ENCODE measurements around the gene SP9.

SP9 gene

GRCh38 chr2:174334781-174335251 lies at the start of gene SP9:
TSS of gene SP9 (plus strand) at chr2:174334954. CDS start at chr2:174335093, 139 bp downstream.
- no peak for DNase-seq (ENCODE audit: low read depth in 2 of 2)

DNA sequence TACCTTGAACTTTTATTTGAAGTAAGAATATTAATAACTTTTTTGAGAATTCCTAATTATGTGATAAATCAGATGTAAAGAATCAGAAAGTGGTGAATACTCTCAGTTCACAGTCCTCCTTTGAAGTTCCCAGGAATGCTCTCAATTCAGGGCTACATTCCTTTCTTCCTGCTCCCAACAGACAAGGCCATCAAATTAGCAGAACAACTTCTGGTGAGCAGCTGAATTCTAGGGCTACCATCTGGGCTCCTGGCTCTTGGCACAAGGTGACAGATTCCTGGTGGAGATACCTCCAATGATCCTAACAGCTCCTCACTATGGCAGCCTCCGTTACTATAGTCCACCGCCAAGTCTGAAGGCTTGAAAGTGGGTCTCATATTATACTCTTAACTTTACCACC lies 48.6 kb upstream of the SP9 start:
- DNase-seq (ENCODE audit: low read depth in 2 of 2) = no peak

- DNase-seq (ENCODE audit: low read depth in 2 of 2) = no peak
These were observed 41.8 kb upstream of the SP9 start for GRCh38 chr2:174292908-174293307.

DNA sequence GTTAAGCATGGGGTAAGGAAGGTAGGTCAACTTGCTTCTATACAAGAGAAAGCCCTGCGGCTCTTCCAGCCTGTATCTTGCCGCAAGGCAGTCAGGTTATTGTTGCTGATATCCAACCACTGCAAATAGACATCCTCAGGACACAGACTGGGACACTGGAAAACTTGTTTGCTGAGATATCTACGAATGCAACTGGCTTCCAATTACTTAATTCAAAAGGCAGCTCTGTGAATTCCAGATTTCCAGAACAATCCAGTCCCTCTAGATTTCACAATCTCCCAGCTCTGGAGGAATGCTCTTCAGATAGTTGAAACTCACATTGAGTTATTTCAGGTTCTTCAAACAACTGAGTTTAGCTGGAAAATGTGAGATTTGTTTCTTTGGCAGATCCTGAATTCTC lies 34.6 kb upstream of the SP9 start:
- DNase-seq (ENCODE audit: low read depth in 2 of 2) = no peak

DNA sequence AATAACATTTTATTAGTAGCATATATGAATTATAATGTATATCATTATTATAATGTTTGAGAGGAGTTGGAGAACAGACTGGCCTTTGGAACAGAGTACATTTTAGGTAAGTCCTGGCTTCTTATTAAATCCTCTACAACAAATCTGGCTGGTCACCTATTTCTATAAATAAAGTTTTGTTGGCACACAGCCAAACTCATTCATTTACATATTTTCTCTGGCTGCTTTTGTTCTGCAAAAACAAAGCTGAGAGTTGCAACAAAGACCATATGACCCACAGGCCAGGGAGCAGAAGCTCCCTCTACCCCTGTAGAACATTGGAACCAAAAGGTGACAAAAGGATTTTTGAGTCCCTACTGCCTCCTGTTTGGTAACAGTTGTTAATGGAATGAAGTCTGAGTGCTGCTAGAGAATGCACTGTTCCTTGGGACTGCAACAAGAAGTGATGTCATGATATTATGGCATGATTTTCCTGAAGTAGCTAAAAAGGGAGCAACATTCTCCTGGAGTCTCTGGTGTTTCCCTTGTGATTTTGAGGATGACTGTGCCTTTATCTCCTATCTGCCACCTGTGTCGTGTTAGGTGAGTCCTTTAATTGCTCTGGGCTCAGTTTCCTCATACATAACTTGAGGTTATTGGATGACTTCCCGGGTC lies 22.0 kb upstream of the SP9 start:
- DNase-seq (ENCODE audit: low read depth in 2 of 2) = no peak

GRCh38 chr2:174322149-174322548 lies 12.6 kb upstream of the SP9 start:
- DNase-seq (ENCODE audit: low read depth in 2 of 2) = no peak

GRCh38 chr2:174322746-174323145 lies 12.0 kb upstream of the SP9 start:
- no peak for DNase-seq (ENCODE audit: low read depth in 2 of 2)

- DNase-seq (ENCODE audit: low read depth in 2 of 2) = no peak
These were observed 10.2 kb upstream of the SP9 start for GRCh38 chr2:174324530-174324929.

DNA sequence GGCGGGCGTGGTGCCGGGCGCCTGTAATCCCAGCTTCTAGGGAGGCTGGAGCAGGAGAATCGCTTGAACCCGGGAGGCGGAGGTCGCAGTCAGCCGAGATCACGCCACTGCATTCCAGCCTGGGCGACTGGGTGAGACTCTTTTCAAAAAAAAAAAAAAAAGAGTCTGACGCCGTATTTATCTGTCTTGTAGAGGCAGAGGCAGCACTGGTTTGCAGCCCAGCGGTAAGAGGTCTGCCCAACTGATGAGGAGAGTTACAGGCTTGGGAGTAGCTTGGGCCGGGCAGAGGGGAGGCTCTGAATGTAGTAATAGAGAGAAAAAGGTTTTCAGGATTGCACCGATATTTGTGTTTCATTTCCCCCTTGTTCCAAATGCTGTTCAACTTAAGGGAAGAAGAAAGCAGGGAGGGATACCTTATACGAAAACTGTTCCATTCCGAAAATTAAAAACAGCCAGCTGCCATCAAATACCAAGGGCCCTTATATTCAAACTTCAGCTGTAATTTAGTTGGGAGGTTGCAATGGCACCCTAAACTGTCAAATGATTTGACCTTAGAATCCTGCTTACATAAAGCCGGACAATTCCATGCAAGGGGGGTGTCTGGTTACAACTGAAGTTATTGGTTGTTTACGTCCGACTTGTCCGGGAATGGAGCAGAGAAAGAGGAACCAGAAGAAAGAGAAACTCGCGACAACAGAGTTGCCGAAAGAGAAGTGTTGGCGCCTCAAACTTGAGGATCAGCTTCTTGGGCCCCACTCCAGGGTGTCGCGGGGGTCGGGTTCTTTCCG lies 9.2 kb upstream of the SP9 start:
- DNase-seq (ENCODE audit: low read depth in 2 of 2) = no peak

DNA sequence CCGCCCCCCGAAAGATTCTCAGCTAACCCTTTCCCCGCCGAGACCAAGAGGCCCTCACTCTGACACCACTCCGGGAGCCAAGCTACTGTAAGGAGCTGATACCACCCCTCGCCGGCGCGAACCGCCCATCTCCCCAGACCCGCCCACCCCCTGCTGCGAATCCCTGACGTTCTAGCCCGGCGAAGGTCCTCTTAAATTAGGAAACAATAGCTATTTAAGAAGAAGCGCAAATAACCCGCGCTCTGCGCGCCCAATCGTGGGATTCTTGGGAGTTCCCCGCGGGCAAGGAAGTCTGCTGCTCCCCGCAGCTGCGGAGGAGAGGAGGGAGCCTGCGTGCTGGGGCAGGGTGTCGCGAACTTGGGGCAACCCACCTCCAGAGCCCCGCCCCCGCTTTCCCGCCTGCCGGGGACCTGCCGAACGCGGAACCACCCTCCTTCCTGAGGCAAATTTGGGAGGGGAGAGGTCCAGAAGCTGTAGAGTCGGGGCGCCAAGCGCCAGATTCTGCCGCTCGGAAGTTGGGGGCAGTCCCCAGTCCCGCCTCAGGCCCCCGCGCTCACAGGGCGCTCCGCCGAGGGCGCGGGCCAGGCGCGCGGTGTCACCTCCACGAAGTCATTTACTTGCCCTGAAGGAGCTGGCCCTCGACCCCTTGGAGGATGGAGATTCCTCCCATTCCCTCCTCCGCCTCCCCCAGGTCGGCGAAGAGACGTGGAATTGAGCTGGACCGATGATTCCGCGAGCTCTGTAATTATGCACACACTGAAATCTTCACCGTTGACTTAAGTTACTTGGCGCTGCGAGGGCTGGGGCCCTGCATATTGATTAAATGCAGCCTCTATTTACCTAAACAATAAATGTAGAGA lies 8.4 kb upstream of the SP9 start:
- DNase-seq (ENCODE audit: low read depth in 2 of 2) = no peak

DNA sequence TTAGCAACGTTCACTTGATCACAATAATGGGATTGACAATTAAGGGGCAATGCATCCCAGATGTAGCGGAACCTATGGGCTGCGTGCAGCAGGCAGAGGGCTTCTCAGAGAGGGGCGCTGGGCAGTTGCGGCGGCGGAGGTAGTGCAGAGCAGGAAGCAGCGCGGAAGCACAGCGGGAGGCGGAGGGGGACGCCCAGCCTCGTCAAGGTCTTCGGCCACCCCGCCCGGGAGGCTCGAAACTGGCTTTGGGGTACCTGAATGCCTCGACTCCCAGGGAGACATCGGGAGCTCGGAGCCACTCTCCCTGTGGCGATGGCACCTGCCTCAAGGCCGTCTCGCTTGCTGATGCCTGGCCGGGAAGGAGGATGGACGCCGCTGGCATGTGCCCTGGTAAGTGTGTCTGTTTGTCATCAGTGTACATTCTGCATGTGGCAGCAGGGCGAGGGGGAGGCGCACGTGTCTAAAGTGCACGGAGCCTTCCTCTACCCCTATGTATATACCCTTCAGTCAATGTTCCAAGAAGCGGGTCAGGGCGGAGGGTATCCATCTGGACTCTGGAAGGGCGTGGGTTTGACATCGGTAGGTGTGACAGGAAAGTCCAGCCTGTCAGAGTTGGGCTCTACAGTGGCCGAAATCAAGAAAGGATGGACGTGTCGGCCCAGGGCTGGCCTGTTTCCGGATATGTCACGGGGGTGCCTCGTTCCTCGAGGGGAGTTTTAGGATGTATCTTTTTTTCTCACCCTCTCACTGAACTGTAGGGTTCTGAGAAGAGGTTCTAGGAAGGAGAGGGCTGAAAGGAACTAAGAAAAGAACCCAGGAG lies 7.5 kb upstream of the SP9 start:
- no peak for DNase-seq (ENCODE audit: low read depth in 2 of 2)

DNA sequence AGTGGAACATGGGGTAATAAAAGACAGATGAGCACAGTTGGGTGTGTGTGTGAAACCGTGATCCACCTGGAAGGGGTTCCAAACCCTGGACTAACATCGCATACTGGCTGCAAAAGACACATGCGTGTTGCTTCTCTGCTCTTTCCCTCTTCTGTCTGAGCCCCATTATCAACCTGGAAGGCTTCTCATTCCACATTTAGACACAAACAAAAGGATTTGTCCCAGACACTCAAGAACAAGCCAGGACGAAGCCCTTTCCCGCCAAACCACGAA lies 7.0 kb upstream of the SP9 start:
- DNase-seq (ENCODE audit: low read depth in 2 of 2) = no peak

DNA sequence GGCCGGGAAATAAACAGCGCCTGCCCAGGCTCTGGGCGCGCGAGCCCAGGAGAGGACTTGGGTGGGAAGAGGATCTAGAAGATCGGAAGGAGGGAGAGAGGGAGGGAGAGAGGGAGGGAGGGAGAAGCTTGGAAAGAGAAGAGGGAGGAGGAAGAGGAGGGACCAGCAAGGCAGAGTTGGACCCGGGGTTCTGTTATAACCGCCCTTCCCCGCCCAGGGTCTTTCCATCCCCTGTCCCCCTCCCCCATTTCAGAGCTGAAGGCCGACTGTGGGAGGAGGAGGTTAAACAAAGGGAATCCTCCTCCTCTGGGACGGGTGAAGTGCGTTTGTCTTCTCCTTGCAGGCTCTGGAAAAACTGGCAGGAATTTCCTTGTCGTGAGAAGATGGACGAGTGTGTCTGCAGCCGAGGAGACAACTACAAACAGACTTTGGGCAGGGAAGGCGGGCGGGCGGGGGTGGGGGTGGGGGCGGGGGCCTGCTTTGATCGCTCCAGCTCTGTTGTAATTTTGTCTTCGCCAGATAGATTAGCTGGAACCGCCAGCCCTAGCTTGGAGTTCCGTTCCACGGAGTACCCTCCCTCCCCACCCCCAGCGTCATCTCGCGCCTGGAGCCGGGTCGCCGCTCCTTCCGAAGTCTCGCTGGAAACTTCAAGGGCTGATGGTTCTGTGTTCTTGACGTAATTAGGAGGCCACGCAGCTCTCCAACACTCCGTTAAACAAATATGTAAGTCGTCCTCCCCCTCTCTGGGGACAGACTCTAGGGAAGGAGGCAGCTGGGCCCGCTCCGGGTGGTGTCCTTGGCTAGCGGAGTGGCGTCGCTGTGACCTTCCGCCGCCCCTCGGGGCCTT lies 6.4 kb upstream of the SP9 start:
- DNase-seq (ENCODE audit: low read depth in 2 of 2) = no peak

- DNase-seq (ENCODE audit: low read depth in 2 of 2) = no peak
These were observed 5.6 kb upstream of the SP9 start for GRCh38 chr2:174328961-174329715.

DNA sequence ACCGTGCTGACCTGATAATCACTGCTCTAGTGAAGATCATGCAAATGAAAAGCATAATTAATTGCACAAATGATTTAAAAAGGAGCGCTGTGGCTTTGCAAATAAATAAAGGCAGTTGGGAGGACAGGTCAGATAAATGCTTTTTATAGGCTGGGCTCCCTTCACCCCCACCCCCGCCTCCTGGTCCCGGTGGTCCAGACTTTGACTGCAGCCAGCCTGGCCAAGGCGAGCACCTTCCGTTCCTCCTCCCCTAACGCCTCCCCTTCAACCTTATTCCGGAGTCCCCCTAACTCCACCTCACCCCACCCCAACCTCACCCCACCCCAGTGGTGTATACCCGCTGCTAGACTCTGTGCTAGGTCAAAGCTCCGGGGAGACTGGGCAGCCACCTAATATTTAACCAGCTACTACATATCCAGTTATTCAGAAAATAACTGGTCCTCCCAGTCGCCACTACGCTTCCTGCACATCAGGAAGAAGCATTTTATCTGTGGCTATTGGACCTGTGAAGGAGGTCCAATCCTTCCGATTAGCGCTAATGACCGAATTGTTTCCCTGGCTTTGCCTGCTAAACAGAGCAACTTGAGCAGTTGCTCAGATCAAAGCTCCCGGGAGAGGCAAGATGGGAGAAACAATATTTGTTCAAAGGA lies 3.7 kb upstream of the SP9 start:
- DNase-seq (ENCODE audit: low read depth in 2 of 2) = no peak

DNA sequence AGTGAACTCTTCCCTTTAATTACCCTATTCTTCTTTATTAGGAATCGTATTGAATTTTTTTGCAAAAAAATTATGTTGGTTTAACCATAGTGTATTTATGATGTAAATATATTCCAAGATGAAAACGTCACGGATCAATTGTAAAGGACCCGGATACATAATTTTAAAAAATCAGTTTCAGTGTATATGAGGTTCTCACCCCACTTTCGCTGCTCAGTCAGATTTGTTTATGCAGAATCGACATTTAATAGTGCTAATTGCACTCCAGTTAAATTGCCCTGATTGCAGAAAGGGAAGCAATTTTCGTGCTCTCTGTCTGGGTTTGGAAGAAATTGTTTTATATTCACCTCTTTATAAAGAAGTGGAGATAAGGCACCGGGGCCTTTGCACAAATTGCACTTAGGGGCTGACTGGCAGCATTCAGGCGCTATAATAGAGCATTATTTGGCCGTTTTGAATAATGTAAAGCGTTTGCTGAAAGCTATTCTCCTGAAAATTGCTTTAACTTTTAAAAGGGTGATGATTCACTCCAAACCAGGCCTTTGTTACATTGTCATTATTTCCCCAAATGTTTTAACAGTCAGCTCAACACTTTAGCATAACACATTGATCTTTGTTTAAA lies 3.0 kb upstream of the SP9 start:
- no peak for DNase-seq (ENCODE audit: low read depth in 2 of 2)

DNA sequence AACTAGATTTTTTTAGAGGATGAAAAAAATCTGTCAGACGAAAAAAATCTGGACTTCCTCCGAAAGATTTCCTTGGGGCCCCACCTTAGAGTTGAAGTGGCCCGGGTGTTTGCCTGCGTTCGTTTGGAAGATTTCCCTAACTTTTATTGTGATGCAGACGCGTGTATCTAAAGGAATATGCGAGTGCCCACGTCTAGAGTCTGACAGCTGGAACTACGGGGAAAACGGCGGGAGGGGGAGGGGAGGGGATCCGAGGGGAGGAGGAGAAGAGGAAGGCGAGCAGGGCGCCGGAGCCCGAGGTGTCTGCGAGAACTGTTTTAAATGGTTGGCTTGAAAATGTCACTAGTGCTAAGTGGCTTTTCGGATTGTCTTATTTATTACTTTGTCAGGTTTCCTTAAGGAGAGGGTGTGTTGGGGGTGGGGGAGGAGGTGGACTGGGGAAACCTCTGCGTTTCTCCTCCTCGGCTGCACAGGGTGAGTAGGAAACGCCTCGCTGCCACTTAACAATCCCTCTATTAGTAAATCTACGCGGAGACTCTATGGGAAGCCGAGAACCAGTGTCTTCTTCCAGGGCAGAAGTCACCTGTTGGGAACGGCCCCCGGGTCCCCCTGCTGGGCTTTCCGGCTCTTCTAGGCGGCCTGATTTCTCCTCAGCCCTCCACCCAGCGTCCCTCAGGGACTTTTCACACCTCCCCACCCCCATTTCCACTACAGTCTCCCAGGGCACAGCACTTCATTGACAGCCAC lies 2.4 kb upstream of the SP9 start:
- DNase-seq (ENCODE audit: low read depth in 2 of 2) = no peak

GRCh38 chr2:174333017-174333371 lies 1.8 kb upstream of the SP9 start:
- DNase-seq (ENCODE audit: low read depth in 2 of 2) = no peak

Measured in stimulated activated CD8-positive, alpha-beta memory T cell treated with anti-CD3 and anti-CD28 coated beads, Interleukin-7, amount 100 ng/mL, for 4 hours (primary cell).